Activated CD4-positive, alpha-beta T cell treated with anti-CD3 and anti-CD28 coated beads, Interleukin-2, Interleukin-4, amounts not matched to agents 100 ng/mL and 50 ng/mL, durations not matched to agents 16 hours and 8 hours (primary cell): ENCODE data around the gene CRK.

Experiments used
- DNase-seq: peaks from one replicate; pipeline ENCODE4 v3.0.0-alpha.2; 2020; ENCODE audit warnings: low spot score

The CRK gene

GRCh38 chr17:1486802-1487695 lies 31.0 kb upstream of the CRK start:
- DNase-seq: peak; percentile 57

GRCh38 chr17:1485423-1486376 lies 29.7 kb upstream of the CRK start:
- peak; percentile 53 for DNase-seq

GRCh38 chr17:1484676-1485422 lies 28.8 kb upstream of the CRK start:
- DNase-seq: no peak

GRCh38 chr17:1484060-1484535 lies 28.1 kb upstream of the CRK start:
- DNase-seq: no peak

GRCh38 chr17:1482680-1483079 lies 26.6 kb upstream of the CRK start:
- DNase-seq: no peak

- no peak for DNase-seq
These were observed 25.7 kb upstream of the CRK start for GRCh38 chr17:1481736-1482135.

GRCh38 chr17:1480747-1481465 lies 24.9 kb upstream of the CRK start:
- DNase-seq: no peak

- no peak for DNase-seq
These were observed 22.4 kb upstream of the CRK start for GRCh38 chr17:1478418-1478817.

- DNase-seq: no peak
These were observed 19.4 kb upstream of the CRK start for GRCh38 chr17:1475321-1475854.

GRCh38 chr17:1474402-1475189 lies 18.6 kb upstream of the CRK start:
- DNase-seq: no peak

GRCh38 chr17:1473841-1474240 lies 17.8 kb upstream of the CRK start:
- no peak for DNase-seq

- DNase-seq: no peak
These were observed 17.1 kb upstream of the CRK start for GRCh38 chr17:1473170-1473569.

- DNase-seq: no peak
These were observed 16.1 kb upstream of the CRK start for GRCh38 chr17:1471911-1472821.

GRCh38 chr17:1471490-1471889 lies 15.5 kb upstream of the CRK start:
- no peak for DNase-seq

GRCh38 chr17:1470755-1471462 lies 14.9 kb upstream of the CRK start:
- DNase-seq: no peak

- DNase-seq: no peak
These were observed 14.2 kb upstream of the CRK start for GRCh38 chr17:1470071-1470754.

GRCh38 chr17:1469231-1469852 lies 13.3 kb upstream of the CRK start:
- DNase-seq: no peak
